CD4-positive, alpha-beta T cell treated with Interleukin-1 beta for 1 hour (primary cell): Measurements from ENCODE around the gene CYP2F1.
A peak's percentile ranks its signal among the peaks of the same experiment; 100 is the strongest.
"Not testable (repeated sequence)": the region's sequence is repeated elsewhere in the genome, so short reads cannot be mapped to it uniquely, and the experiment has no call there.

ENCODE experiments used
- DNase-seq, 2 donors: peaks; one replicate each; pipeline ENCODE4 v3.0.0-alpha.2; 2020 to 2022

CYP2F1 gene

GRCh38 chr19:41114132-41114531, at the start of gene CYP2F1:
CYP2F1 (plus strand) TSS chr19:41114432; CDS start chr19:41116189, 1,757 bp downstream.
- no peak for DNase-seq

GRCh38 chr19:41064974-41065569, 49.2 kb upstream of the CYP2F1 start:
- no peak for DNase-seq

GRCh38 chr19:41076286-41076685, 37.9 kb upstream of the CYP2F1 start:
- no peak for DNase-seq

GRCh38 chr19:41083516-41083915, 30.7 kb upstream of the CYP2F1 start:
- no peak for DNase-seq

- no peak for DNase-seq
Measured at GRCh38 chr19:41085748-41086415, 28.4 kb upstream of the CYP2F1 start.

GRCh38 chr19:41088151-41088550, 26.1 kb upstream of the CYP2F1 start, which contains the start of gene CYP2A13:
CYP2A13 (plus strand) TSS chr19:41088451; CDS start chr19:41088472, 21 bp downstream.
- no peak for DNase-seq

- DNase-seq, result no peak
Measured at GRCh38 chr19:41089959-41090358, 24.3 kb upstream of the CYP2F1 start.

- DNase-seq, result no peak
Measured at GRCh38 chr19:41095703-41096102, 18.5 kb upstream of the CYP2F1 start.

GRCh38 chr19:41096353-41096752, 17.9 kb upstream of the CYP2F1 start:
- DNase-seq, result no peak

- no peak for DNase-seq
Measured at GRCh38 chr19:41097302-41097701, 16.9 kb upstream of the CYP2F1 start.

- no peak for DNase-seq
Measured at GRCh38 chr19:41098762-41099161, 15.5 kb upstream of the CYP2F1 start.

GRCh38 chr19:41102210-41102609, 12.0 kb upstream of the CYP2F1 start:
- DNase-seq, result not testable (repeated sequence)

- DNase-seq, result no peak
Measured at GRCh38 chr19:41106177-41106576, 8.1 kb upstream of the CYP2F1 start.

- DNase-seq, result no peak
Measured at GRCh38 chr19:41111296-41111695, 2.9 kb upstream of the CYP2F1 start.

- DNase-seq, result no peak
Measured at GRCh38 chr19:41111750-41112295, 2.4 kb upstream of the CYP2F1 start.

- DNase-seq, result no peak
Measured at GRCh38 chr19:41112728-41113290, 1.4 kb upstream of the CYP2F1 start.

GRCh38 chr19:41116261-41116660, 2.0 kb downstream of the CYP2F1 start:
- DNase-seq, result no peak

GRCh38 chr19:41120929-41121911, 7.0 kb downstream of the CYP2F1 start:
- peak; percentile 87 to 90 for DNase-seq

GRCh38 chr19:41122846-41123245, 8.6 kb downstream of the CYP2F1 start:
- not testable (repeated sequence) for DNase-seq

GRCh38 chr19:41123716-41124294, 9.6 kb downstream of the CYP2F1 start:
- DNase-seq, result no peak

GRCh38 chr19:41126765-41127203, 12.6 kb downstream of the CYP2F1 start:
- DNase-seq, result peak; percentile 50 to 61

- not testable (repeated sequence) for DNase-seq
Measured at GRCh38 chr19:41127362-41127761, 13.1 kb downstream of the CYP2F1 start.
